GM23338 (cell line): Measurements from ENCODE around the gene TMEM190. TPM values are rescaled to one million over a fixed set of nuclear protein-coding genes. Genes with fewer than 3 reads are reported as not detected.

Experiments used
- ATAC-seq: fragments of 200-7000 bp; cut with Tn5 transposase; 3 replicates; pipeline ENCODE4 v1.9.1; 2020
- DNase-seq: peaks from one replicate; pipeline ENCODE4 v3.0.0-alpha.2; 2015; ENCODE audit warnings: low spot score
- H2AFZ ChIP-seq: fragments of 200-600 bp; sonication (generic); 2 replicates; pipeline ENCODE4 v1.8.0; 2016; ENCODE audit warnings: antibody characterized with exemption, mild to moderate bottlenecking, moderate library complexity
- H3F3A ChIP-seq: fragments of 200-600 bp; sonication (generic); replicated peaks from 2 replicates; pipeline ENCODE4 v1.8.0; 2017; ENCODE audit warnings: antibody characterized with exemption, mixed run types, low read depth
- H3K27ac ChIP-seq: fragments of 200-600 bp; sonication (generic); 2 replicates; pipeline ENCODE4 v1.6.1; 2016; ENCODE audit warnings: low read depth
- H3K27me3 ChIP-seq: fragments of 200-600 bp; sonication (generic); 2 replicates; pipeline ENCODE4 v1.8.0; 2016; ENCODE audit warnings: mild to moderate bottlenecking, mixed run types, moderate library complexity; ENCODE audit not compliant: insufficient read depth
- H3K36me3 ChIP-seq: fragments of 200-600 bp; sonication (generic); 2 replicates; pipeline ENCODE4 v1.8.0; 2016; ENCODE audit warnings: mild to moderate bottlenecking; ENCODE audit not compliant: insufficient read depth
- H3K4me1 ChIP-seq: fragments of 200-600 bp; sonication (generic); 2 replicates; pipeline ENCODE4 v1.8.0; 2016; ENCODE audit warnings: mild to moderate bottlenecking, moderate library complexity; ENCODE audit not compliant: insufficient read depth
- H3K4me2 ChIP-seq: fragments of 200-600 bp; sonication (generic); 2 replicates; pipeline ENCODE4 v1.7.1; 2017; ENCODE audit warnings: mixed run types
- H3K4me3 ChIP-seq: fragments of 200-600 bp; sonication (generic); 2 replicates; pipeline ENCODE4 v1.6.1; 2016; ENCODE audit warnings: mixed run types
- H3K79me2 ChIP-seq: fragments of 200-600 bp; sonication (generic); replicated peaks from 2 replicates; pipeline ENCODE4 v1.8.0; 2017; ENCODE audit warnings: mild to moderate bottlenecking; ENCODE audit not compliant: insufficient read depth
- H3K9me2 ChIP-seq: fragments of 200-600 bp; sonication (generic); 2 replicates; pipeline ENCODE4 v1.8.0; 2017; ENCODE audit not compliant: insufficient read depth
- H4K20me1 ChIP-seq: fragments of 200-600 bp; sonication (generic); replicated peaks from 2 replicates; pipeline ENCODE4 v1.8.0; 2017; ENCODE audit warnings: mild to moderate bottlenecking; ENCODE audit not compliant: insufficient read depth
- H3K27ac Mint-ChIP-seq: 2 replicates; pipeline ENCODE4 v1.8.0; 2020; ENCODE audit warnings: inconsistent platforms, mild to moderate bottlenecking, moderate library complexity, mixed read lengths
- H3K27me3 Mint-ChIP-seq: 3 replicates; pipeline ENCODE4 v1.8.0; 2022; ENCODE audit warnings: low read depth, mild to moderate bottlenecking, moderate library complexity, mixed read lengths, inconsistent platforms; ENCODE audit not compliant: insufficient read depth, poor library complexity
- H3K36me3 Mint-ChIP-seq: 3 replicates; pipeline ENCODE4 v1.8.0; 2021; ENCODE audit warnings: low read depth, mild to moderate bottlenecking, inconsistent platforms, moderate library complexity, mixed read lengths
- H3K4me1 Mint-ChIP-seq: 3 replicates; pipeline ENCODE4 v1.8.0; 2020; ENCODE audit warnings: mild to moderate bottlenecking, inconsistent platforms, mixed read lengths
- H3K4me3 Mint-ChIP-seq: 3 replicates; pipeline ENCODE4 v1.8.0; 2021; ENCODE audit warnings: moderate library complexity, mild to moderate bottlenecking, inconsistent platforms, mixed read lengths
- H3K9me3 Mint-ChIP-seq: 3 replicates; pipeline ENCODE4 v1.8.0; 2020; ENCODE audit warnings: moderate library complexity, mild to moderate bottlenecking, inconsistent platforms, mixed read lengths
- CREB1 ChIP-seq: fragments of 250-450 bp; sonication (Bioruptor Pico); IDR thresholded peaks from 2 replicates; pipeline ENCODE4 v1.5.0; 2020; ENCODE audit warnings: low read depth, mild to moderate bottlenecking, moderate library complexity
- CTCF ChIP-seq, 2 experiments: fragments of 200-600 bp in 1 of 2; sonication (generic) in 1 of 2; conservative IDR thresholded peaks; 2 replicates each; pipeline versions ENCODE4 v1.5.1 to v1.6.1; 2016 to 2017; ENCODE audit warnings: antibody characterized with exemption in 2 of 2, low read depth in 2 of 2, mild to moderate bottlenecking in 2 of 2, moderate library complexity in 1 of 2
- ETS1 ChIP-seq: IDR thresholded peaks from 2 replicates; pipeline ENCODE4 v1.6.1; 2016; ENCODE audit warnings: antibody characterized with exemption
- EZH2 ChIP-seq: fragments of 200-600 bp; sonication (generic); IDR thresholded peaks from one replicate; pipeline ENCODE4 v1.8.0; 2017; ENCODE audit warnings: antibody characterized with exemption, mild to moderate bottlenecking, low read depth; ENCODE audit not compliant: unreplicated experiment
- EZH2phosphoT487 ChIP-seq: fragments of 200-600 bp; sonication (generic); IDR thresholded peaks from one replicate; pipeline ENCODE4 v1.8.1; 2018; ENCODE audit warnings: antibody characterized with exemption; ENCODE audit not compliant: unreplicated experiment
- JUNB ChIP-seq: IDR thresholded peaks from one replicate; pipeline ENCODE4 v1.6.1; 2016; ENCODE audit warnings: antibody characterized with exemption; ENCODE audit not compliant: unreplicated experiment
- NANOG ChIP-seq: IDR thresholded peaks from 2 replicates; pipeline ENCODE4 v1.6.1; 2016; ENCODE audit warnings: antibody characterized with exemption, borderline replicate concordance
- POLR2AphosphoS5 ChIP-seq: IDR thresholded peaks from 2 replicates; pipeline ENCODE4 v1.6.1; 2016; ENCODE audit warnings: antibody characterized with exemption, low read depth
- REST ChIP-seq: IDR thresholded peaks from one replicate; pipeline ENCODE4 v1.6.1; 2018; ENCODE audit warnings: antibody characterized with exemption; ENCODE audit not compliant: unreplicated experiment
- STAT1 ChIP-seq: IDR thresholded peaks from one replicate; pipeline ENCODE4 v1.6.1; 2016; ENCODE audit warnings: antibody characterized with exemption; ENCODE audit not compliant: unreplicated experiment
- ZNF114 ChIP-seq: fragments of 250-450 bp; sonication (Bioruptor Pico); IDR thresholded peaks from 2 replicates; pipeline ENCODE4 v1.5.0; 2020; ENCODE audit warnings: mild to moderate bottlenecking, moderate library complexity
- ZNF331 ChIP-seq: fragments of 250-450 bp; sonication (Bioruptor Pico); IDR thresholded peaks from 2 replicates; pipeline ENCODE4 v1.5.0; 2020; ENCODE audit warnings: low read depth, mild to moderate bottlenecking, moderate library complexity
- ZNF462 ChIP-seq: fragments of 250-450 bp; sonication (Bioruptor Pico); IDR thresholded peaks from 2 replicates; pipeline ENCODE4 v1.5.0; 2020; ENCODE audit warnings: mild to moderate bottlenecking, moderate library complexity
- polyA plus RNA-seq: library from polyadenylated mRNA; unstranded; fragments of >200 nt; fragmentation: Nextera tagmentation; extraction: Ambion mirVana; gene quantifications from 2 replicates; pipeline ENCODE4 v1.2.1, GENCODE V29; 2016
- total RNA-seq: library from RNA; depleted of rRNA; stranded (reverse); fragments of >200 nt; shearing (Covaris generic); gene quantifications from 2 replicates; pipeline ENCODE4 v1.2.3, GENCODE V29; 2014

The TMEM190 gene
- total and polyA plus RNA-seq, 2 experiments from 2014 or later, result 4.8 TPM; not detected in 1

GRCh38 chr19:55419624-55420236, 43.1 kb downstream of the TMEM190 start:
- no peak overlapping the region for H3K27ac ChIP-seq
- H3K4me1 ChIP-seq, result no peaks in the 10 kb centered on the region
- H3K9me3 Mint-ChIP-seq, result peaks cover 14% of the 10 kb centered on the region
- no peak for TF ChIP-seq ZNF114 (CRISPR knock-in tag)
- no peak for TF ChIP-seq ETS1
- no peak for TF ChIP-seq CREB1 (CRISPR knock-in tag)
- TF ChIP-seq POLR2AphosphoS5, result no peak
- no peak for TF ChIP-seq STAT1
- no peak for TF ChIP-seq NANOG
- TF ChIP-seq EZH2, result no peak
- no peak for TF ChIP-seq ZNF331 (CRISPR knock-in tag)
- TF ChIP-seq JUNB, result no peak
- no peak for TF ChIP-seq ZNF462 (CRISPR knock-in tag)
- no peak for TF ChIP-seq CTCF (conservative IDR thresholded peaks at IDR 0.05; ENCODE audit: low read depth in 2 of 2)
- no peak for TF ChIP-seq REST
- TF ChIP-seq EZH2phosphoT487, result no peak
- no peak for DNase-seq
- H3K36me3 ChIP-seq, result no peaks in the 10 kb centered on the region
- H3K4me3 ChIP-seq, result no peak overlapping the region
- H3F3A ChIP-seq, result no peaks in the 10 kb centered on the region
- H3K79me2 ChIP-seq, result no peaks in the 10 kb centered on the region
- H3K9me2 ChIP-seq, result no peaks in the 10 kb centered on the region
- no peaks in the 10 kb centered on the region; the same call in 2 of the 3 replicates for H3K36me3 Mint-ChIP-seq
- H3K4me3 Mint-ChIP-seq, result no peak overlapping the region
- H3K4me2 ChIP-seq, result no peak overlapping the region
- peaks cover 2% of the 10 kb centered on the region; the same call in 2 of the 3 replicates for H3K4me1 Mint-ChIP-seq
- peaks cover 17% of the 10 kb centered on the region for H3K27me3 Mint-ChIP-seq
- H2AFZ ChIP-seq, result no peak overlapping the region
- H4K20me1 ChIP-seq, result no peaks in the 10 kb centered on the region
- H3K27me3 ChIP-seq, result peaks cover 7% of the 10 kb centered on the region; the same call in 1 of the 2 replicates
- ATAC-seq, result no peak; the same call in 2 of the 3 replicates
- H3K27ac Mint-ChIP-seq, result no peak overlapping the region
